OCI-LY1 (cell line): ENCODE measurements around the gene KRTAP22-1.

ENCODE experiments used
- H2AFZ ChIP-seq: fragments of 200-600 bp; sonication (generic), shearing (Covaris generic); 2 replicates; pipeline ENCODE4 v1.6.0; 2014; ENCODE audit warnings: antibody characterized with exemption, mild to moderate bottlenecking, low read length
- H3F3A ChIP-seq: fragments of 200-600 bp; sonication (generic), shearing (Covaris generic); 2 replicates; pipeline ENCODE4 v1.6.0; 2014; ENCODE audit warnings: mild to moderate bottlenecking, antibody characterized with exemption, low read length, moderate library complexity; ENCODE audit not compliant: insufficient read depth
- H3K27ac ChIP-seq: fragments of 200-600 bp; sonication (generic); 2 replicates; pipeline ENCODE4 v1.5.1; 2014; ENCODE audit warnings: low read length, mixed run types, mild to moderate bottlenecking, low read depth; ENCODE audit not compliant: poor library complexity, severe bottlenecking
- H3K27me3 ChIP-seq: fragments of 200-600 bp; sonication (generic); 2 replicates; pipeline ENCODE4 v1.6.0; 2014; ENCODE audit warnings: antibody characterized with exemption, mild to moderate bottlenecking, low read length, moderate library complexity; ENCODE audit not compliant: insufficient read depth
- H3K36me3 ChIP-seq: fragments of 200-600 bp; sonication (generic); 2 replicates; pipeline ENCODE4 v1.6.1; 2014; ENCODE audit warnings: mild to moderate bottlenecking, antibody characterized with exemption, low read length, moderate library complexity, mixed read lengths; ENCODE audit not compliant: insufficient read depth
- H3K4me1 ChIP-seq: fragments of 200-600 bp; sonication (generic); 2 replicates; pipeline ENCODE4 v1.5.1; 2014; ENCODE audit warnings: mild to moderate bottlenecking, low read length, moderate library complexity; ENCODE audit not compliant: insufficient read depth, severe bottlenecking
- H3K4me2 ChIP-seq: fragments of 200-600 bp; sonication (generic), shearing (Covaris generic); 2 replicates; pipeline ENCODE4 v1.6.1; 2014; ENCODE audit warnings: low read length
- H3K4me3 ChIP-seq: fragments of 200-600 bp; sonication (generic); 2 replicates; pipeline ENCODE4 v1.5.1; 2014; ENCODE audit warnings: low read length, low read depth, mild to moderate bottlenecking, mixed read lengths; ENCODE audit not compliant: poor library complexity, severe bottlenecking
- H3K79me2 ChIP-seq: fragments of 200-600 bp; shearing (Covaris generic); 2 replicates; pipeline ENCODE4 v1.6.1; 2016; ENCODE audit warnings: mixed run types, low read length, mixed read lengths; ENCODE audit not compliant: insufficient read depth
- H3K9ac ChIP-seq: fragments of 200-600 bp; sonication (generic), shearing (Covaris generic); 2 replicates; pipeline ENCODE4 v1.6.1; 2014; ENCODE audit warnings: mild to moderate bottlenecking, low read length, mixed read lengths
- H3K9me2 ChIP-seq: fragments of 200-600 bp; sonication (generic), shearing (Covaris generic); 2 replicates; pipeline ENCODE4 v1.6.1; 2014; ENCODE audit warnings: low read depth, mild to moderate bottlenecking, low read length, mixed read lengths
- H3K9me3 ChIP-seq: fragments of 200-600 bp; shearing (Covaris generic); 2 replicates; pipeline ENCODE4 v1.6.1; 2014; ENCODE audit warnings: low read length, mixed read lengths
- H4K20me1 ChIP-seq: fragments of 200-600 bp; sonication (generic), shearing (Covaris generic); 2 replicates; pipeline ENCODE4 v1.6.0; 2016; ENCODE audit warnings: mild to moderate bottlenecking, low read length; ENCODE audit not compliant: insufficient read depth
- EZH2 ChIP-seq: fragments of 200-600 bp; sonication (generic), shearing (Covaris generic); IDR thresholded peaks from 2 replicates; pipeline ENCODE4 v1.8.0; 2017; ENCODE audit warnings: borderline replicate concordance, mixed run types, mild to moderate bottlenecking, antibody characterized with exemption, low read length, moderate library complexity, mixed read lengths
- TF ChIP-seq, protein P1 (sequence below): fragments of 200-600 bp; sonication (generic), shearing (Covaris generic); IDR thresholded peaks from 2 replicates; pipeline ENCODE4 v1.5.1; 2017; ENCODE audit warnings: mild to moderate bottlenecking, antibody characterized with exemption, low read length, moderate library complexity, mixed read lengths

Gene KRTAP22-1

GRCh38 chr21:30561264-30561895, 39.5 kb upstream of the KRTAP22-1 start, which contains the start of gene KRTAP19-7:
Gene KRTAP19-7, minus strand, starts transcription at chr21:30561314. Its CDS starts 25 bp downstream, at chr21:30561289.
- TF ChIP-seq, protein P1, sequence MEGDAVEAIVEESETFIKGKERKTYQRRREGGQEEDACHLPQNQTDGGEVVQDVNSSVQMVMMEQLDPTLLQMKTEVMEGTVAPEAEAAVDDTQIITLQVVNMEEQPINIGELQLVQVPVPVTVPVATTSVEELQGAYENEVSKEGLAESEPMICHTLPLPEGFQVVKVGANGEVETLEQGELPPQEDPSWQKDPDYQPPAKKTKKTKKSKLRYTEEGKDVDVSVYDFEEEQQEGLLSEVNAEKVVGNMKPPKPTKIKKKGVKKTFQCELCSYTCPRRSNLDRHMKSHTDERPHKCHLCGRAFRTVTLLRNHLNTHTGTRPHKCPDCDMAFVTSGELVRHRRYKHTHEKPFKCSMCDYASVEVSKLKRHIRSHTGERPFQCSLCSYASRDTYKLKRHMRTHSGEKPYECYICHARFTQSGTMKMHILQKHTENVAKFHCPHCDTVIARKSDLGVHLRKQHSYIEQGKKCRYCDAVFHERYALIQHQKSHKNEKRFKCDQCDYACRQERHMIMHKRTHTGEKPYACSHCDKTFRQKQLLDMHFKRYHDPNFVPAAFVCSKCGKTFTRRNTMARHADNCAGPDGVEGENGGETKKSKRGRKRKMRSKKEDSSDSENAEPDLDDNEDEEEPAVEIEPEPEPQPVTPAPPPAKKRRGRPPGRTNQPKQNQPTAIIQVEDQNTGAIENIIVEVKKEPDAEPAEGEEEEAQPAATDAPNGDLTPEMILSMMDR, result no peak
- TF ChIP-seq EZH2, result no peak
- H2AFZ ChIP-seq, result no peak within 1 kb of the TSS
- H3K9ac ChIP-seq, result no peak within 1 kb of the TSS
- no peaks in the 10 kb centered on the region for H3K36me3 ChIP-seq
- H3F3A ChIP-seq, result no peaks in the 10 kb centered on the region
- H3K27me3 ChIP-seq, result no peaks in the 10 kb centered on the region
- H3K79me2 ChIP-seq, result no peaks in the 10 kb centered on the region
- no peaks in the 10 kb centered on the region for H3K9me2 ChIP-seq
- no peaks in the 10 kb centered on the region for H4K20me1 ChIP-seq
- H3K4me2 ChIP-seq, result no peak within 1 kb of the TSS
- H3K27ac ChIP-seq, result no peak within 1 kb of the TSS
- no peaks in the 10 kb centered on the region for H3K9me3 ChIP-seq
- no peaks in the 10 kb centered on the region for H3K4me1 ChIP-seq
- H3K4me3 ChIP-seq, result no peak within 1 kb of the TSS

GRCh38 chr21:30561957-30562356, 38.9 kb upstream of the KRTAP22-1 start:
- H3K9ac ChIP-seq, result no peak overlapping the region
- H3K4me1 ChIP-seq, result no peaks in the 10 kb centered on the region
- no peak overlapping the region for H3K27ac ChIP-seq
- no peaks in the 10 kb centered on the region for H3K27me3 ChIP-seq
- H3K9me3 ChIP-seq, result no peaks in the 10 kb centered on the region
- no peaks in the 10 kb centered on the region for H3K36me3 ChIP-seq
- H3K4me3 ChIP-seq, result no peak overlapping the region
- no peak overlapping the region for H3K4me2 ChIP-seq
- no peaks in the 10 kb centered on the region for H3K79me2 ChIP-seq
- H4K20me1 ChIP-seq, result no peaks in the 10 kb centered on the region
- H3F3A ChIP-seq, result no peaks in the 10 kb centered on the region
- no peak for TF ChIP-seq EZH2
- TF ChIP-seq, protein P1, result no peak
- H3K9me2 ChIP-seq, result no peaks in the 10 kb centered on the region
- no peak overlapping the region for H2AFZ ChIP-seq

DNA sequence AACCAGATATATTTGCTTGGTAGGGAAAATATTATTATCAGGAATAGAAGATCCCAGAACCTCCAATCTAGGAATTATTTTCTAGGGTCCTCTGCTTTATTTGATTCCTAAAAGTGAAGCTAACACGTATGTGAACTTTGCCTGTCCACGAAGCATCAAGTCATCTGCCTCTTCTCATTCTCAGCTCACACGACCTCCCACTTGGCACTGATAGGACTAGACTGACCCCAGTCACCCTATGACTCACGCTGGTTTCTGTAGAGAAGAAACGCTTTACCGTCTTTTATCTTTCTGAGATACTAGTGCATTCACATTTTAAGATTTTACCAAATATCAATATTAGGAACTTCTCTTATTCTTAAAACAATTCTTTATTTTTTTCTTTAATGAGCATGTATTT, 37.8 kb upstream of the KRTAP22-1 start:
- no peaks in the 10 kb centered on the region for H3K27me3 ChIP-seq
- H4K20me1 ChIP-seq, result no peaks in the 10 kb centered on the region
- H3K36me3 ChIP-seq, result no peaks in the 10 kb centered on the region
- no peaks in the 10 kb centered on the region for H3K9me2 ChIP-seq
- no peak overlapping the region for H3K9ac ChIP-seq
- H3K27ac ChIP-seq, result no peak overlapping the region
- H3K4me3 ChIP-seq, result no peak overlapping the region
- H3K9me3 ChIP-seq, result no peaks in the 10 kb centered on the region
- H3K79me2 ChIP-seq, result no peaks in the 10 kb centered on the region
- TF ChIP-seq, protein P1, result no peak
- TF ChIP-seq EZH2, result no peak
- no peaks in the 10 kb centered on the region for H3K4me1 ChIP-seq
- H3F3A ChIP-seq, result no peaks in the 10 kb centered on the region
- H2AFZ ChIP-seq, result no peak overlapping the region
- H3K4me2 ChIP-seq, result no peak overlapping the region
